SK-N-MC (cell line): Measurements from ENCODE around the gene SLC36A1.

ENCODE experiments used
- DNase-seq: peaks from one replicate; pipeline ENCODE4 v3.0.0-alpha.2; 2011; ENCODE audit warnings: low read depth, low spot score
- H3K27ac ChIP-seq: fragments of 200-600 bp; sonication (generic); 2 replicates; pipeline ENCODE4 v1.5.1; 2016; ENCODE audit warnings: mixed run types
- H3K36me3 ChIP-seq: fragments of 200-600 bp; sonication (generic); 2 replicates; pipeline ENCODE4 v1.6.1; 2017; ENCODE audit warnings: antibody characterized with exemption, low read length, mixed read lengths; ENCODE audit not compliant: insufficient read depth
- H3K4me3 ChIP-seq: fragments of 200-600 bp; sonication (generic); 2 replicates; pipeline ENCODE4 v1.5.1; 2016
- H3K9ac ChIP-seq: fragments of 200-600 bp; sonication (generic); 2 replicates; pipeline ENCODE4 v1.8.0; 2017; ENCODE audit warnings: mixed run types, mixed read lengths; ENCODE audit not compliant: insufficient read length
- H3K9me3 ChIP-seq: fragments of 200-600 bp; sonication (generic); 2 replicates; pipeline ENCODE4 v1.6.1; 2017; ENCODE audit warnings: low read depth, mild to moderate bottlenecking, antibody characterized with exemption, low read length, moderate library complexity, mixed read lengths
- EZH2 ChIP-seq: fragments of 200-600 bp; sonication (generic); IDR thresholded peaks from one replicate; pipeline ENCODE4 v1.6.1; 2017; ENCODE audit warnings: antibody characterized with exemption
- FOXP2 ChIP-seq: optimal IDR thresholded peaks from 2 replicates; pipeline ENCODE3; 2011; ENCODE audit warnings: mild to moderate bottlenecking, moderate library complexity; ENCODE audit not compliant: insufficient read depth; ENCODE audit errors: extremely low read length, control extremely low read depth
- POLR2AphosphoS5 ChIP-seq: IDR thresholded peaks from 2 replicates; pipeline ENCODE4 v1.6.1; 2012; ENCODE audit warnings: mild to moderate bottlenecking, low read depth, low read length, borderline replicate concordance

Gene SLC36A1

DNA sequence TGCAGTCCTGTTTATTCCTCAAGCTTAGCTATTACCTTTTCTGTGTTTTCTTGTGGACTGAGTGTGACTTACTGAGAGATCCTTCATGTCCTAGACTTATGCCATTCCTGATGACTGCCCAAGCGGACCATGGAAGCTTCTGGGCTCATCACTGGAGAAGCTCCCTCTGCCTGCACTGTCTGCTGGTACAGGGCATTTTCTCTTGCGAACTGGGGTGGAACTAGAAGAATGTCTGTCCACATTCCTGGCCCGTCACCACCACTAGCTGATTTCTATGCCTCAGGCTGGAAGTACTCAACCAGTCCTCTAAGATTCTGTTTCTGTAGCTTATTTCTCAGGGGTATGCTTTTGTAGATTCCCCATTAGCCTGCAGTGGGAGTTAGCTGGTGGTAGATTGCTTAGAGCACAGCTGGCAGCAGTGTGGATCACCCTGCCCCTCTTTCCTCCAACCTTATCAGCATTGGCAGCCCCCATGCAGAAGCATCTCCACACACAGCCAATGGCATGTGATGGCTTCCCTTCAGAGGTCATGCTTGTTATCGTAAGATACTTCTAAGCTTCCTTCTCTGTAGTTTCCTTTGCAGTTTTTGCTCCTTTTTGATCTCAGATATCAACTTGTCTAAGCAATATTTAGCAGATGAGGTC lies 12.4 kb downstream of the SLC36A1 start:
- no peak for DNase-seq
- H3K9me3 ChIP-seq = no peaks in the 10 kb centered on the region
- H3K27ac ChIP-seq = no peak overlapping the region
- H3K36me3 ChIP-seq = no peaks in the 10 kb centered on the region
- no peak overlapping the region for H3K4me3 ChIP-seq
- TF ChIP-seq FOXP2 = no peak
- no peak for TF ChIP-seq EZH2
- no peak for TF ChIP-seq POLR2AphosphoS5
- H3K9ac ChIP-seq = no peak overlapping the region

DNA sequence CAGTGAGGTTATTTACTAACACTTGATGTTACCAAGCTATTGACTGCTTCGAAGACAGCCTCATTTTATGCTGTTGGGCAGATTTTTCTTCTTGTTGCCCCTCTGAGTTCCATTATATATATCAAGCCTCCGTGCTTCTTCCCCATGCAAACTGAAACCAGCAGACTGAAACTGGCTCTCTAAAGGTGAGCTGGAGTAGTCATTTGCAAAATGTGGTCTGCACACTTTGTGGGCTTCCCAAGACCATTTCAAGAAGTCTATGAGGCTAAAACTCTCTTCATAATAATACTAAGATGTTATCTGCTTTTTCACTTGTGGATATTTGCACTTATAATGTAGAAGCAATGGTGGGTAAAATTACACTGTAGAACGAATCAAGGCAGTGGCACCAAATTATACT lies 13.9 kb downstream of the SLC36A1 start:
- no peak overlapping the region for H3K9ac ChIP-seq
- no peak for DNase-seq
- TF ChIP-seq POLR2AphosphoS5 (no peak), FOXP2 (no peak), EZH2 (no peak)
- H3K36me3 ChIP-seq = no peaks in the 10 kb centered on the region
- H3K9me3 ChIP-seq = no peaks in the 10 kb centered on the region
- H3K27ac ChIP-seq = no peak overlapping the region
- H3K4me3 ChIP-seq = no peak overlapping the region

- H3K4me3 ChIP-seq = no peak overlapping the region
- no peak overlapping the region for H3K27ac ChIP-seq
- no peak for DNase-seq
- TF ChIP-seq FOXP2 (no peak), EZH2 (no peak), POLR2AphosphoS5 (no peak)
- no peak overlapping the region for H3K9ac ChIP-seq
- H3K9me3 ChIP-seq = no peaks in the 10 kb centered on the region
- H3K36me3 ChIP-seq = peaks cover 6% of the 10 kb centered on the region; the same call in 1 of the 2 replicates
Observed at GRCh38 chr5:151463137-151464029, 16.0 kb downstream of the SLC36A1 start.

DNA sequence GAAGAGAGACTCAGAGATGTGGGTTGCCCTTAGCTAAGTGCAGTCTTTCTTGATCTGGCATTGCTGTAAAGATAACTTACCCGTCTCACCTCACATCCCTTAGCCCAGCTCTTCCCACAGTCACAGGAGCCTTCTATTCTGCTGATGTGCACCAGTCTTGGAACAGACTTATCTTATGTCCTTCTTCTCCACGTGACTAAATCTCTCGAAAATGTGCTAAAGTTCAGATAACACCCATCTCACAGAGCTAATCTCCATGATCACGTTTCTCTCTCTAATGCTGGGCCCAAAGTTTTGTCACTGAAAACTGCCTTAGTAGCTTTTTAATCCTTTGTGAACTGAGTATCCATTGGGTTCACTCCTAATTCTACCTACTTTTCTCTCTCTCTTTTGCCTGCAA lies 16.7 kb downstream of the SLC36A1 start:
- no peak for TF ChIP-seq FOXP2
- no peak for TF ChIP-seq EZH2
- TF ChIP-seq POLR2AphosphoS5 = no peak
- Histone ChIP-seq H3K9me3 (no peaks in the 10 kb centered on the region), H3K4me3 (no peak overlapping the region), H3K36me3 (peaks cover 6% of the 10 kb centered on the region; the same call in 1 of the 2 replicates), H3K9ac (no peak overlapping the region), H3K27ac (no peak overlapping the region)
- DNase-seq = no peak

GRCh38 chr5:151465476-151465875 lies 18.1 kb downstream of the SLC36A1 start:
- Histone ChIP-seq H3K36me3 (peaks cover 6% of the 10 kb centered on the region; the same call in 1 of the 2 replicates), H3K4me3 (no peak overlapping the region), H3K27ac (no peak overlapping the region), H3K9ac (no peak overlapping the region), H3K9me3 (no peaks in the 10 kb centered on the region)
- DNase-seq = no peak
- no peak for TF ChIP-seq EZH2
- no peak for TF ChIP-seq POLR2AphosphoS5
- TF ChIP-seq FOXP2 = no peak

DNA sequence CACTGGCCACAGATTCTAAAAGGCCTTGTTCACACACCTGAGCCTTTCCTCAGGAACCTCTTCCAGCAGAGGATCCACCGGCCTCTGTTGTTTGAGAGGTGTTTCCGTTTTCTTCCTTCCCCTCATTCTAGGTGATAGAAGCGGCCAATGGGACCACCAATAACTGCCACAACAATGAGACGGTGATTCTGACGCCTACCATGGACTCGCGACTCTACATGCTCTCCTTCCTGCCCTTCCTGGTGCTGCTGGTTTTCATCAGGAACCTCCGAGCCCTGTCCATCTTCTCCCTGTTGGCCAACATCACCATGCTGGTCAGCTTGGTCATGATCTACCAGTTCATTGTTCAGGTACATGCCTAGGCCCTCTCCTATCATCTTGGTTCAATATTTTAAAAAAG lies 20.2 kb downstream of the SLC36A1 start:
- H3K36me3 ChIP-seq = peaks cover 6% of the 10 kb centered on the region; the same call in 1 of the 2 replicates
- no peak overlapping the region for H3K27ac ChIP-seq
- no peak for TF ChIP-seq EZH2
- TF ChIP-seq FOXP2 = no peak
- no peak for TF ChIP-seq POLR2AphosphoS5
- no peak overlapping the region for H3K9ac ChIP-seq
- no peak for DNase-seq
- H3K9me3 ChIP-seq = no peaks in the 10 kb centered on the region
- no peak overlapping the region for H3K4me3 ChIP-seq

GRCh38 chr5:151469386-151469785 lies 22.0 kb downstream of the SLC36A1 start:
- DNase-seq = no peak
- Histone ChIP-seq H3K4me3 (no peak overlapping the region), H3K27ac (no peak overlapping the region), H3K9me3 (no peaks in the 10 kb centered on the region), H3K9ac (no peak overlapping the region), H3K36me3 (peaks cover 6% of the 10 kb centered on the region; the same call in 1 of the 2 replicates)
- no peak for TF ChIP-seq POLR2AphosphoS5
- no peak for TF ChIP-seq EZH2
- TF ChIP-seq FOXP2 = no peak

- Histone ChIP-seq H3K9ac (no peak overlapping the region), H3K27ac (no peak overlapping the region)
- no peak for TF ChIP-seq FOXP2
- TF ChIP-seq EZH2 = no peak
- TF ChIP-seq POLR2AphosphoS5 = no peak
Observed at GRCh38 chr5:151469992-151470391, 22.6 kb downstream of the SLC36A1 start.

More at GRCh38 chr5:151469992-151470391, 22.6 kb downstream of the SLC36A1 start:
- Histone ChIP-seq H3K9me3 (no peaks in the 10 kb centered on the region), H3K36me3 (peaks cover 6% of the 10 kb centered on the region; the same call in 1 of the 2 replicates), H3K4me3 (no peak overlapping the region)
- DNase-seq = no peak
